Measurements from ENCODE around the gene NABP1.
"Not testable (repeated sequence)": the region's sequence is repeated elsewhere in the genome, so short reads cannot be mapped to it uniquely, and the experiment has no call there.

Gene NABP1, protein sequence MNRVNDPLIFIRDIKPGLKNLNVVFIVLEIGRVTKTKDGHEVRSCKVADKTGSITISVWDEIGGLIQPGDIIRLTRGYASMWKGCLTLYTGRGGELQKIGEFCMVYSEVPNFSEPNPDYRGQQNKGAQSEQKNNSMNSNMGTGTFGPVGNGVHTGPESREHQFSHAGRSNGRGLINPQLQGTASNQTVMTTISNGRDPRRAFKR
- 117 to 125 reads per million in 2 experiments for total RNA-seq

DNA sequence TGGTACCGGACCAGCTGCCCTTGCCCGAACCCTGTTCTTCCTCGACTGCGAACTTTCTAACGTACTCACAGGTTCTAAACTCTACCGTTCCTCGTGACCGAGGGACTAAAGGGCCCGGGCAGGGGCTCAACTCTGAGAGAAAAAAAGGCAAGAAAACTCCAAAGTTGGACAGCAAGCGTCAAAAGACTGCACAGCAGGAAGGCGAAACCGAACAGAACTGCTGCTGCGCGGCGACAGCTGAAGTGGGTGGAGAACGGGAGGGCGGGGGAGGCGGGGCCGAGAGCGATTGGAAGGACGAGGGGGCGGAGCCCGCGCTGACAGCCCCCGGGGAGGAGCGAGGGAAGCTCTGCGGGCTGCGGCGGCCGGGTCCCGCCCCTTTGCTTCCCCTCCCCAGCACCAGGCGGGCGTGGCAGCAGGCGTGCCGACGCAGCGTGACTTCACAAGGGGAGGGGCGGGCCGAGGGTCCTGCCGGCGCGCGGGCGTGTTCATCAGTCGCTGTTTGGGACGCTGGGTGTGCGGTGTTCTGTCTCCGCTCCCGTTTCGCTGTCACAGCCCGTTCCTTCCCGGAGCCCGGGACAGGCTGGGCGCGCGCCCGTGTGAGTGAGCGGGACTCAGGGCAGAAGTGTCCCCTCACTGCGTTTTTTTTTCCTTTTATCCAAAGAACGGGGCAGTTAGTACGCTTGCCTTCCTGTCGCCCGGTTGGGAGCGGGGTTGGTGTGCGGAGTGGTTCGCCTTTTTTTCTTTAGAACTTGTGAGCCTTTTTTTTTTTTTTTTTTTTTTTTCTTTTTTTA lies at the start of gene NABP1:
Gene NABP1, plus strand, starts transcription at position 491 of the 791 bp plus-strand sequence. CDS start 479 bp downstream, outside the sequence.
- peak; percentile 99 for DNase-seq (ENCODE audit: low read depth)

DNA sequence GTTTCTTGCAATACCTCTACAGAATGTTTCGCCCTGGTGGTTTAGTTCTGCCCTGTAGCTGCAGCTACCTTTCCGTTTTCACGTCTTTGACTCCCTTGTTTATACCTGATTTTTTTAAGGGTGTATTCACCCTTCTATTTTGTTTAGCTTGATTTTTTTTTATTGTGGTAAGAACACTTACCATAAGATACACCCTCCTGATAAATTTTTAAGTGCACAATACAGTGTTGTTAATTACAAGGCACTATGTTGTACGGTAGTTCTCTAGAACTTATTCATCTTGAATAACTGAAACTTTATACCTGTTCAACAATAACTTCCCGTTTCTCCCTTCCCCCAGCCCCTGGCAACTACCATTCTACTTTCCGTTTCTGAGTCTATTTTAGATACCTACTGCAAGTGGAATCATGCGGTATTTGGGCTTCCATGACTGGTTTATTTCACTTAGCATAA lies 48.9 kb upstream of the NABP1 start:
- DNase-seq (ENCODE audit: low read depth) = no peak

DNA sequence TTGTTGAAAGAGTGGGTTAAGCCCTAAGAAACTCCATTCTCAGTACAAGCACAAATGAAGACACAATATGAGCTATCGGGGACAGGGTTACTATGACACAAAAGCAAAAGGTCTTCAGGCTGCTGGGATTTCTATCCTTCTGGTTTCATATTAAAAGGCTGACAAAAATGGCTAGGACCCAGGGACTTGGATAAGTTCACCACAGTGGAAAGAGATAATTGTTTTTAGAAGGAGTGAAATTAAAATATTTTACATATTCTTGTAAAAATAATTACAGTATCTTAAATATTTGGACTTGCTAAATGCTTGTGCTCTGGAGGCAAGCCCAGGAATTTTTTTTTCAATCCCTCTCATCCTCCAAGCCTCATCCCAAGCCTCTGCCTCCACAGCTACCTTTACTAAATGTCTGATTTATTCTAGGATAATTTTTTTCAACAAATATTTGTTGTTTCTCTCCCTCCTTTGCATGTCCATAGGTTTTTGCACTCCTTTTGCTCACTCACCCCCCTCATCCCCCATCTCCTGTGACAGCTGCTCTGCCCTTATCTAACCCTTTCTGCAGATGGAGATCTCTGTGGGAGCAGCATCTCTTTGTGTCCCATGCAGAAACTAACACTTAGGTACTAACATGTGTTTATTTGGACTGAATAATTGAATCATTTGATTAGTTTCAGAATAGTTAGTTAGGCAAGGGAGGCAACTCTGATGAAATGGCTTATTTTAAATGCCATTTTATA lies 47.8 kb upstream of the NABP1 start:
- no peak for DNase-seq (ENCODE audit: low read depth)

DNA sequence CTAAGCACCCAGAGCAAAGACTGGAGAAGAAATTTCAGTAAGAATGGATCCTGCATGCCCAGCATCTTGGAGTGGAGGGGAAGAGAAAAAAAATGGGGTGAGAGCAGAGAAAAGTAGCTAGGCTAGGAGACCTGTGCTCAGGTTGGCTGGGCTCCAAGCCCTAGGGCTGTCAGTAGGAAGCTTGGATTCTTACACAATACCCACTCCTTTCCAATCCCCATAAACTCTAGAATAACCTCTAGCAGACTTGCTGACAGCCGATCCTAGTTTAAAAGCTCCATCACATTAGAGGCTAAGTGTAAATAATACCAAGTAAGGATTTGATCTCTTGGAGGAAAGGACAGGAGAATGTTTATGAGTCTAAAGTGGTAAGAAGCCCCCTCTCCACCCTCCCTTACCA lies 46.2 kb upstream of the NABP1 start:
- DNase-seq (ENCODE audit: low read depth) = no peak

DNA sequence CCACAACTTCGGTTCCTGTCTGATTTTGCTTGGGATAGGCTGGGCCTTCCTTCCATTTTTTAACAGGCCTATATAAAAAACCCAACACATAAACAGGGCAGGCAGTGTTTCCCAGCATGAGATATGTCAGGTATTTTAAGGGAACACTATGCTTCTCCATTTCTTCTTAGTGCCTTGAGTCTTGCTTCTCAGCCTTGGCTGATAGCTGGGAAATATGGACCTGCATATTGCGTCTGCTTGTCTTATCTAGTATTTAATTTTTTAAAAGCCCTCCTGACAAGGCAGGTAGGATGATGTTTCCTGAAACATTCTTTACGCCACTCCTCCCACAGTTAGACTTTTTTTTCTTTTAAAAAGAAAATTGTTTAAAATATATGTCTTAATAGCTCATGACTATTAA lies 45.5 kb upstream of the NABP1 start:
- no peak for DNase-seq (ENCODE audit: low read depth)

DNA sequence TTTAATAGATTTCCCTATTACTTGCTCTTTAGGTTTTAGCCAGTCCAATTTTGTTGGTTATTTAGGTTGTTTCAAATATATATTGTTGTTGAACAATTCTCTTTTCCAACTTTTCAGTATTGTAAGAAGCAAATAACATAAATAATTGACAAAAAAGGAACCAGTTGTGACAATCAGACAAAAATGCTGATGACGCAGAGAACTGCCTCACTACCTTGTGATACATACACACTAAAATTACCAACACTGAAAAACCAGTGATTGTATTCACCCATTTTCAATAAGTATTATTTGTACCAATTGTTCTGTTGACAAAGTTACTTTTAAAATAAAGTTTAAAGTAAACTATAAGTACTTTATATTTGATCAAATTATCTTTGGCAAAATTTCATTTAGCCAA lies 43.1 kb upstream of the NABP1 start:
- no peak for DNase-seq (ENCODE audit: low read depth)

DNA sequence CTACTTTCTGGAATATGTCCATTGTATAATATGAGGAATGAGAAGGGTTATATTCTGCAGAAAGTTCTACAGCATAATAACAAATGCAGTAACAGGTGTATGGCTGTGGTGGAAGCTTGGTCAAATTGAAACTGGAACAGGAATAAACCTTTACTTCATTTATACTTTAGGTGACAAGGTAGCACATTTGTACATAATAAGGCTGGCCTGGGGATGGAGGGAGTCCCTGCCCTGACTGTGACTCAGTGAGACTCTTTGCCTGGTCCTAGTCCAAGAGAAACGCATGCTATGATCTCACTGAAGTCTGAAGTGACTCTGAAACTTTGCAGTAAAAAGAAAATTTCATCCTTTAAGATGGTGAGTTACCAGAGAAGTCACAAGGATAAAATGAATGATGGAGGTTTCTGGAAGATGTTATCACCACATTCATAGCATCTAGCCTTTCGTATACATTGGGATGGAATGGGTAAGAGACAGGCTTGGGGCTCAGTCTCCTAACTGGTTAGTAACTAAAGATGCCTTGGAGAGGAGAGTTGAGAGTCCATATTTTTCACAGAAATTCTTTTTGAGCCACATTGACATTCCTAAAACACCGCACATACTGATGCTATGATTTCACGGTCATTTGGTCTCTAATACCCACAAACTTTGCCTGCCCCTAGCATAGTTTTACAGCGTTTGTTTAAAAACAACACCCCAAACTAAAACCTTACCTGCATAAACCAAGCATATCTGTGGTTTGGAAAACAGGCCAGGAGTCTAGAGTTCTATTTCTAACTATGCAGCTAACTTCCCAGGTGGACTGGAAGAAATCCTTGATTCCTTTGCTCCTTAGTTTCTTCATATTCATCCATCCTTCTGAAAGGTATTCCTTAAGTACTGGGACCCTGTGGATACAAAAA lies 42.4 kb upstream of the NABP1 start:
- no peak for DNase-seq (ENCODE audit: low read depth)

DNA sequence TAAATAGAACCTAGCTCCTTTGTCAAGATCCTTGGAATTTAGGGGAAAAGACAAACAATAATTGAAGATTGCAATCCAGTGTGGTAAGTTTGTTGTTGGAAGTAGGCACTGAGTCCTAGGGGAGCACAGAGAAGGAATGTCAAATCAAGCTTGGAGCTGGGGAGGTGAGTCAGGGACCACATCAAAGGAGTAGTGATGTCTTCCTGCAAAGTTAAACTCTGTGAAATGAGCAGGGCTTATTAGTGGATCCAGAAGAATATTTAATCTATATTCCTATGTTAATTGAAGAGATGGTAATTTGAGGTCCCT lies 41.7 kb upstream of the NABP1 start:
- DNase-seq (ENCODE audit: low read depth) = no peak

DNA sequence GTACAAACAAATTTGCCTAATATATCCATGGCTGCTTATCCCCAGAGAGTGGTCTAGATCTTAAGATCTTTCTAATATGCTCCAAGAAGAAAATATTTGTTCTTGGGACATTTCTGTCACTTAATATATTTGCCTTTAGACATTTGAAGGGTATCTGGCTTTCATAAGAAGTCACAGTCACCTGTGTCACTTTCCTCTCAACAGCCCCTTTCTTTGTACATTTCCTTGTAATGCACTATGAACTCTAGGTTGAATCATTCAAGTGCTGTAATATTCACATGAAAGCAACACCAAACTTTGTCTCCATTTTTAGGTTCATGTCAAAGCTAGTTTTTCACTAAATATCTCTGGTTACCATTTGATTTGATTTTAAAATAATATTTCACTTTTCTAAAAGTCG lies 41.4 kb upstream of the NABP1 start:
- no peak for DNase-seq (ENCODE audit: low read depth)

DNA sequence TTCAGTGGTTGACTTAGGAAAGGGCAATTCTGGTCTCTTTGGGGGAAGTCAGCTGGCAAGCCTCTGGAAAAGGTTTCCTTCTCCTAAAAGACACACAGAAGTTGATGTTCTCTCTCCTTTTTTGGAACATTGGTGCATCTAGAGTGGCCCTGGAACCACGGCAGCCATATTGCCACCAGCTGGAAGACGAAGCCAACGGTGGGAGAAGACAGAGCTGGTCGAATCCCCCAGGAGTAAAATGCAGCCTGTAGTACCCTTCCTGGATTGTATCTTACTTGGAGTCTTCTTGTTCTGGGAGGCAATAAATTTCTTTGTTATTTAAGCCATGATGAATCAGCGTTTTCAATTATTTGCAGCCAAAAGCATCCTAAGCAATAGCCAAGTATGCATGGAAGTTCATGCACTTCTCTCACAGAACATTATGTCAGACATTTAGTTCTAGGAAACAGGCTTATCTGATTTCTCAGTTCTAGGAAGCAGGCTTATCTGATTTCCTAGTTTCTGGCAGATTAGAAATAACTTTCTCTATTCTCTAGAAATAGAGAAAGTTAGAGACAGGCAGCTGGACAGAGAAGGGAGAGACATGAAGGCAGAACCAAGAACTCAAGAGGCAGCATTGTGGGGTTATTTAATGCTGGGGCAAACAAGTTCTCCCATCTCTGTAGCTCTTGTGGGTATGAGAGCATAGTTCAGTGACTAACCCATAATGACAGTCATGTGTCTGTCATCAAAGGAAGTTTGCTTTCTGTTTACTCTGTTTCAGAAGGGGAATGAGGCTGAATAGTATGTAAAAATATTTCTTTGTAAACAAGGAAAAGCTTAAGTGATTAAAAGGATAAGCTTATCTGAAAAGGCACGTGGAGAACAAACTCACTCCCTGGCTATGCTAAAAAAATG lies 40.5 kb upstream of the NABP1 start:
- no peak for DNase-seq (ENCODE audit: low read depth)

DNA sequence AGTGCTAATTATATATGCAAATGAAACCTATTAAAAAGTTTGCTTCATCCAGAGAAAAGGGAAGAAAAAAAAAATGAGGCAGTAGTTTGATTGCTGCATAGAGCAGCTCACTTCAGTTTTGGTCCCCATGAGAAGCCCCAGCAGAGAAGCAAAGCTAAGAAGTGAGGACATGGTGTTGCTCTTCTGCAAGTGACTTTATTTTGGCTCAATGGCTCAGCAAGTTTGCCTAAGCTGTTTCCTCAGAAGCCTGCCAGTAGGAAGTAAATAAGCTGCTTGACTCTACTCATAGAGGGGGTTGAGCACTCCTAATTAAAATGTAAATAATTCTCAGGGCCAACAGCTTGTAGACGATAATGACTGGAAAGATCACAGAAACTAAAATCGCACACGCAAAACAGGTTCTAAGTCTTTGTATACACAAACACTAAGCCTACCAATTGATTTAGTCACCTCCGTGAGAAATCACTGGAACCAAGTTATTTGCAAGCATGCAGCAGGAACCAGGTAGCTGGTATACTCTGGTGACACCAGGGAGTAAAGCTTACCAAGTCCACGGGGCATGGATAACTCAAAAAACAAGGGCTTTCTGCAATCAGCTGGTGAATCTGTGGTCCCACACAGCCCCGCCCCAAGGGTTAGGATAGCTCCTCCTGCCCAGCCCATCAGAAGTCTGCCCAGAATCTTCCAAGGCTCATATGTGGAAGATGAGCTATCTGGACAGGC lies 39.7 kb upstream of the NABP1 start:
- DNase-seq (ENCODE audit: low read depth) = no peak

DNA sequence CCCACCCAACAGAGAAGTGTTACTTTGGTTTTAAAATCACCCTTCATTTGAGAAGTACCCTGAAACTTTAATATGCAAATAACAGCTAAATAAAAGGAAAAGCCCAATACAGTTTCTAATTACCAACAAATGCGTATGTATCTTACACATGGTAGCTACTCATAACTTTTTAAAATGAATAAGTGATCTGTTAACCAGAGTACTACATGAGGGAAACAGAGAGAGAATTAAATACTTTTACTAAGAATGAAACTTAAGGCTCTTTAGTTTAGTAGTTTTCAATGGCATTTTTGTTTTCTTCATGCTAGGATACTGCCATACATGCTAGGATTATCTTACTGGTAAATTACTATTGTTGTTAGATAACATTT lies 39.1 kb upstream of the NABP1 start:
- no peak for DNase-seq (ENCODE audit: low read depth)

DNA sequence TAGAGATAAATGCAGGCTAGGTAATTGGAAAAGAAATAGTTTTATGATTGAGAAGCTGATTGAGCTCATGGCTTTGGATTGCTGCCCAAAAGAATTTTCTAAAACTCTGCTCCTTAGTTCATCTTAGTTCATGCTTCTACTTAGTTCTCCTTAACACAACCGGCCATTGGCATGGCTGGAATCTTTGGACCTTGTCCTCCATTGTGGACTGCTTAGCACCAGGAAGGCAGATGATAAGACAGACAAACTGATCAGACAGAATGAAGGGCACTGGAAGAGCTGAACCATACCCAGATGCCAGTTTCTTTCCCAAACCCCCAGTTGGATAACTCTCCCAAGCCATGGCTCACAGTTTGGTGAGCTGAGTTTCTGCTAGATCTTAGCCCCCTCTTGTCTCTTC lies 36.3 kb upstream of the NABP1 start:
- no peak for DNase-seq (ENCODE audit: low read depth)

DNA sequence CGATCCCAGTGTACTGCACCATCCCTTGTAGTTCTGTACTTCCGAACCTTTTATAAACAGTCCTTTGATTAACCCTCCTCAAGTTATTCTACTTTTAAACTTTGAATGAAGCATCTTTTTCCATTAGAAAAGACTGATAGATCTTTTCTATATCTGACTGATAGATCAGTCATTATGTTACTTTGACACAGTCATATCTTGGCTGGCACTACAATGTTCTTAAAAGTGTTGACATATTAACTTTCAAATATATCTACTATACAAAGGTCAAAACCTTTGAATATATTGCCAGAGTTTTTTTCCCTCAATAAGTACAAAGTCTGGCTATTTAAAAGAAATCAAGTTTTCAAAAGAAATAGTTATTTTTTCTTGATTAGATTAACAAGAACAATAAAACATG lies 35.4 kb upstream of the NABP1 start:
- no peak for DNase-seq (ENCODE audit: low read depth)

DNA sequence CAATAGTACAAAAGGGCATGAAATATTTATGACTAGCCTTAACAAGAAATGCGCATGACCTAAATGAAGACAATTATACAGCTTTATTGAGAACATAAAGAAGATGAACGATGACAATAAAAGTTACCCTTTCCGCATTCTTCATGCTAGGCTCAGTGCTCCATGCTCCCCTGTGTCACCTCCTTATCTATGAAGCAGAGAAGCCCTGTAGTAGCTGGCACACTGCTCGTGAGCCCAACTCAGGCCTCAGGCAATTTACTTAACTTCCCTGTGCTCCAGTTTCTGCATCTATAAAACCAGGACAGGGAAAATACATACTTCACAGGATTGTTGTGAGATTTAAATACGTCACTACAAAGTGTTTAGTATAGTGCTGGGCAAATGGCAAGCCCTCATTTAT lies 34.5 kb upstream of the NABP1 start:
- no peak for DNase-seq (ENCODE audit: low read depth)

DNA sequence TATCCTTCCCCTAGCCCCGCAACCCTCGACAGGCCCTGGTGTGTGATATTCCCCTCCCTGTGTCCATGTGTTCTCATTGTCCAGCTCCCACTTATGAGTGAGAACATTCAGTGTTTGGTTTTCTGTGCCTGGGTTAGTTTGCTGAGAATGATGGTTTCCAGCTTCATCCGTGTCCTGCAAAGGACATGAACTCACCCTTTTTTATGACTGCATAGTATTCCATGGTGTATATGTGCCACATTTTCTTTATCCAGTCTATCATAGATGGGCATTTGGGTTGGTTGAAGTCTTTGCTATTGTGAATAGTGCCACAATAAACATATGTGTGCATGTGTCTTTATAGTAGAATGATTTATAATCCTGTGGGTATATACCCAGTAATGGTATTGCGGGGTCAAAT lies 33.3 kb upstream of the NABP1 start:
- DNase-seq (ENCODE audit: low read depth) = not testable (repeated sequence)

DNA sequence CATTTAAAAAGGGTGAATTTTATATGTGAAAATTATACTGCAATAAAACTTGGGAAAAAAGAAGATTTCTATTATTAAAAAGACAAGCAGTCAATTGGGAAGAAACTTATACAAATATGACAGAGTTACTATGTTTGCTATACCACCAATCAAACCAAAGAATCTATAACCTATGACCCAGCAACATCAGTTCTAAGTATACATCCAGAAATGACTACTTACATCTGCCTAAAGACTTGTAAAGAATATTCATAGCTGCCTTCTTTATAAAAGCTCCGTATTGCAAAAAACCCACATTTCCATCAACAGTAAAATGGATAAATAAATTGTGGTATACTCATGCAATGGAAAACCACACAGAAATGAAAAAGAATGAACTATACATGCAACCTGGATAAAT lies 32.9 kb upstream of the NABP1 start:
- no peak for DNase-seq (ENCODE audit: low read depth)

DNA sequence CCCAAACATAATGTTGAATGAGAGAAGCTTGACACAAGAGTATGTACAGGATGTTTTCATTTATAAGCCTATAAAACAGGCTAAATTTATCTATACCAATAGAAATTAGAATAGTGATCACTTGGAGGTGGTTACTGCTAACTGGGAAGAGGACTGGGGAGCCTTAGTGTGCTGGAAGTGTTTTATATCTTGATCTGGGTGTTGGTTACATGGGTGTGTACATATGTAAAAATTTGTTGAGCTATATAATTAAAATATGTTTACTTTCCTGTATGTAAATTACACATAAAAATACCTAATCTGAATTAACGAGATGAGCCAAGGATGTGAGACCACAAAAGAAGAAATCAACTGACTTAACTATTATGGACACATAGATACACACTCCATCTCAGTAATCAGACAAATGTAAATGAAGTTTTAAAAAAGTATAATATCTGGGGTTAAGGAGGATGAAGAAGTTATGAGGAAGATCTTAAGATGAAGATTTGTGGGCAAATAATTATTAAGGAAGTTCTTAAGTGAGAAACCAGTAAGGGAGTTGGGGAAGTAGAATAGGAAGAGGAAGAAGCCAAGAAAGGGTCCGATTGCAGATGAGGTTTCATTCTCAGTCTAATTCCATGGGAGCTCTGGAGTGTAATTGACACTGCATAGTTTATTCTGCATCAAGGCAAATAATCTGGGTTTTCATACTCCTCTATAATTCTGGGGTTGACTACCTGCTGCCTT lies 32.3 kb upstream of the NABP1 start:
- DNase-seq (ENCODE audit: low read depth) = no peak

DNA sequence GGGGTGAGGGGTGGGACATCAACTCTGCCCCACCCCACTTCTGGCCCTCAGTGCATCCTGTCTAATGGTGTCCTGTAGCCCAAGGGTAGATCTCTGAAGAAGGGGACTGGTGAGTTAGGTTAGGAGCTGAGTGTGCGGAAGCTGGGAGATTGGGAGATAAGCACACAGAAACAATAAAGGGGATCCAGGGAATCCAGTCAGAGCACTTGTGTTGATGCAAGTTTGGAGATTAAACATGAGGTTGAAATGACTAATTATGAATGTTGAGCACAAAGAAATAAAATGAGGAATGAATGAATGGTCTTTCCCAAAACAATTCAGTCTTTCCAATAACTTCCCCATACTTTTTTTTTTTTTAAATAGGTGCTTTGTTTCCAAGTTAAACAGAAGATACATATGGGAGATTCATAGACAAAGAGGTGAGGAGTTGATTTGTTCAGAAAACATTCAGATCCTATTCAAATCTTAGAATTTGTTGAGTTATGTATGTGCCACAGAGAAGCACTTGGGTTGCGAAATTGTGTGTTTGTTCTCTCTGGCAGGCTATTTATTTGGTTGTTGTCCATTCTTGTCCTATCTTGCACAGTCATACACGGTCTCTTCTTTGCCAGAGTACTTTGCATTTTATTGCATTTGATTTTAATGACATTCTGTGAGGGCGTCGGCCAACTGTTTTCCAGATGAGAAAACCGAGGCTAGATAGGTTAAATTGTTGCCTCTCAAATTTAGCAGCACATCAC lies 31.6 kb upstream of the NABP1 start:
- DNase-seq (ENCODE audit: low read depth) = no peak
